NOMO-1 treated with dmso at 0.1 percent for 144 hours (cell line): Measurements from ENCODE around the gene FAM120A.

Experiments
- DNase-seq: peaks from one replicate; lab custom pipeline; 2025; ENCODE audit not compliant: unreplicated experiment; lab: John Stamatoyannopoulos, UW

The FAM120A gene

DNA sequence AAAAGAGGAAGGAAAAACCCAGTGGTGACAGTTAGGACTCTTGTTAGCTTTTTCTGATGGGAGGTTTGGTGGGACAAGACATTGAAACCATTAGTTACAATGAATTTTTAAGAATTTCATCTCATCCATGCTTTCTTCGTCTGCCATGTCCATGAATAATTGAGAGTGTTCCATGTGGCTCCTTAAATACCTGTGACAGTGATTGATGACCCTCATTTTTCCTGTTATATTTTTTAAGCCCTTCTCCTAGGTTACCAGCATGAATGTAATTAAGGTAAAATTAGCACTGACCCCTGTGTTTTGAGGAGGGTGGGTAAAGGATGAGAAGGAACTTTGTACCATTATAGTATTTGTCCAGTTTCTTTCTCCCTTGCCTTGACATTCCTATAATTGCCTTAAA lies 101.4 kb downstream of the FAM120A start:
- DNase-seq: no peak

DNA sequence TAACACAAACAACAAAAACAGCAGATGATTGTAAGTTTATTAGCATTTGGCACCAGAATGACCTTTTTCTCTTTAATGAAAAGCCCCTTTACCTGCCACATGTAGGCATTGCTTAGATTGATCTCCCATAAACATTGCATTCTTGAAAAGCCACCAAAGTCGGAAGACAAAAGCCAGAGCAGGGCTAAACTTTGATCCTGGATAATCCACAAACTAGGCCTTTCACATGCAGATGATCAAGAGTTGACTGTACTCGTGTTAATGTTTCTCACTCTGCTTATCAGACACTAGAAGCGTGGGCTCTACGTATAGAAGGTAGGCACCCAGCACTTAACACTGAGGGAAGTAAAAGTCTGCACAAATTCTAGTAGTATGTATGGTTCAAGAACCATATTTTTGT lies 103.9 kb downstream of the FAM120A start:
- DNase-seq: no peak

- DNase-seq: no peak
Measured at GRCh38 chr9:93557366-93558137, 106.1 kb downstream of the FAM120A start.

GRCh38 chr9:93558503-93558902 lies 107.0 kb downstream of the FAM120A start:
- DNase-seq: no peak

- no peak for DNase-seq
Measured at GRCh38 chr9:93560991-93561390, 109.5 kb downstream of the FAM120A start.

DNA sequence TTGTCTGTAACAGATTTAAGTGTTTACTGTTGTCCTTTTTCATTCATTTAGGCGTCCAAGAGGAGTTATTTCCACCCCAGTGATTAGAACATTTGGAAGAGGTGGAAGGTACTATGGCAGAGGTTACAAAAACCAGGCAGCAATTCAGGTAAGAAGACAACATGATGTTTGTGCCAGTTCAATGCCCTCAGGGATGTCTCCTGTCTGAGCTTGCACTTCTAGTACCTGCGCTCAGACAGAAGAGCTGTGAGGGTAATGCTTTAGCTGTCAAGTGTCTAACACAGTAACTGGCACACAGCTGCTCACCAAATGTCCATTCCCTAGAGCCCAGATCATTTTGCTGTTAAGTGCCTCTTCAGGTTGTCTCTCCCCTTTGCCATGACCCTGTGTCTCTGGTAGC lies 110.7 kb downstream of the FAM120A start:
- no peak for DNase-seq

DNA sequence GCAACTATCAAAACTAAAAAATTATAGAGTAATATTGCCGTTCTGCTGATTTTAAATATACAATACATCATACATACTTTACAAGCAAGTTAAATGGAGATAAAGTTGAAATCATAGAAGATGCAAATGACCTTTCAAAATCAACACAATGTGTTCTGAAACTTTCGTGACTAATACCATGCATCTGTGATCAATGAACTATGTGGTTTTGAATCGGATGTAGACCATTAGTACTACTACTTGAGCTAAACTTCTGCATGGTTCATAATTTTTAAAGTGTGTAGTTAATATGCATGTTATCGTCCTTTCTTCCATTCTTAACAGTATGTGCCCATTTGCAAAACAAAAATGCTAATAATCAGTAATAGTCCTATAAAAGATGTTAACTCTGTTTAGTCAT lies 113.6 kb downstream of the FAM120A start:
- no peak for DNase-seq

DNA sequence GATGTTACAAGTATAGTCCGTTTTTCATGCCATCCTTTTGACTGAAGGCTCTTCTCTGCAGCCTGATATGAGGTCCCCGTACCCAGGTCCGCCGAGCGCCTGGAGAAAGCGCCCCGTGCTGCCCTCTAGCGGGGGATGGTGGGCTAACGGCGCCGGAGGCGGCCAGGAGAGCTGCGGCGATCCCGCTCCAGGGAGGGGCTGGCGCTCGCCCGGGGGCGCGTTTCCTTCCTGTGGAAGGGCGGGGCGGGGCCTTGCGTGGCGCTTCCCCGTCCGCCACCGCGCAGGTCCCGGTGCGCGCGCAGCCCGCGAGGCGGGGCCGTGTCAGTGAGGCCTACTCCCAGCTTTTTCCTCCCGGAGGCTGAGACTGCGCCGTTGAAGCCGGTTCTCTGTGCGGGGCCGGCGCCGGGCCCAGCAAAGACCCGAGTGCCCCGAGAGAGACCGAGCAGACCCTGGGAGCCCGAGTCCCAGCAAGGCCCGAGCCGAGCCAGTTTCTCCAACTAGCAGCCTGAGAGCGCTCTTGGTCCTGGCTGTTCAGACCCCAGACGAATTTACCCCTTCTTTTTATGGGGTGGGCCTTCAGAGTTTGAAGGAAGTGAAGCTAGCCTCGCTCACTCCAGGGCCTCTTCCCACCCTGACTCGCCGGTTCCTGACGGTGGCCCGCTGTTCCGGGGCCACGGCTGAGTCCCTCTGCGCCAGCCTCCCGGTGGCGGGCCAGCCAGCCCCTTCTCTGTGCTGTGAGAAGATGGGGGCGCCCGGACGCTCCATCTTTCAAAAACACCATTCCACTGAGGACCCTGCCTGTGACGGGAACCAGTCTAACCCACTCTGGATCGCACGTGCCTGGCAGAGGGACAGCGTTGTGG lies 115.2 kb downstream of the FAM120A start:
- peak; percentile 91 for DNase-seq

DNA sequence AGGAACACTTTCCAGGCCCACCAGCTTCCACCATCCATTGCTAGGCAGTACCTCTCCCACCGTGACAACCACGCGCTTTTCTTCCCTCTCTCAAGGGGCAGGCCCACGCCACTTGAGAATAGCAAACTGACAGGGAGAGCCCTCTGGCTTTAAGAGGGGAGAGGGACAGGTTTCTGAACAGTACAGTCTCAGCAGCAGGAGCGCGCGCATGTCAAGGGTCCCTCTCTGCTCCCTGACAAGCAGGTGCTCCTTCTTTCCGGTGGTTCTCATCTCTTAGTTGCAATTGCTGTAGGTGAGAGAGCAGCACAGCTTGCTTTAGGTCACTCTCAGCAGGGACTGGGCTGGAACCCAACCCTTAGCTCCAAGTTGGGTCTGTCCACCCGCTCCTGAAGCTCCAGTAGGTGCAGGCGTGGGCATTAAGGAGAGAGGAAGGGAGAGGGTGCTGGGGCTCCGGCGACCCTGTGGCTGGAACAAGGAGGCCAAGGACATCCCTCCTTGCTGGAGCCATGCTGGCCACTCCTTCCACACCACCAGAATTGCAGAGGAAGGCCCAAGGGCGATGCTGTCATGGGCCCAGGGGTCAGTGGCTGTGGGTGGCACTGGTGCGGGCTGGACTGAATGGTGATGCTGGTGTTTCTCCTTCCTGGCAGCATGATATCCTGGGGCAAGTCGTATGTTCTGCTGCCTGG lies 115.9 kb downstream of the FAM120A start:
- DNase-seq: no peak

GRCh38 chr9:93568169-93568568 lies 116.7 kb downstream of the FAM120A start:
- no peak for DNase-seq

GRCh38 chr9:93569621-93570174 lies 118.2 kb downstream of the FAM120A start:
- peak; percentile 38 for DNase-seq

DNA sequence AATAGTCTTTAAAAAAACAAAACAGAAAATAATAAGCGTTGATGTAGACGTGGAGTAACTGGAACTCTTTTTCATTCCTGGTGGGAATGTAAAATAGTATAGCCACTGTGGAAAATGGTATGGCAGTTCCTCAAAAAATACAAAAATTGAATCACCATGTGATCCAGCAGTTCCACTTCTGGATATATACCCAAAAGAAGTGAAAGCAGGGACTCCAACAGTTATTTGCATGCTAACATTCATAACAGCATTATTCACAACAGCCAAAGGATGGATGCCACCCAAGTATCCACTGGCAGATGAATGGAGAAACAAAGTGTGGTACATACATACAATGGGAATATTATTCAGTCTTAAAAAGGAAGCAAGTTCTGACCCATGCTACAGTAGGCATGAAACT lies 120.7 kb downstream of the FAM120A start:
- DNase-seq: no peak

DNA sequence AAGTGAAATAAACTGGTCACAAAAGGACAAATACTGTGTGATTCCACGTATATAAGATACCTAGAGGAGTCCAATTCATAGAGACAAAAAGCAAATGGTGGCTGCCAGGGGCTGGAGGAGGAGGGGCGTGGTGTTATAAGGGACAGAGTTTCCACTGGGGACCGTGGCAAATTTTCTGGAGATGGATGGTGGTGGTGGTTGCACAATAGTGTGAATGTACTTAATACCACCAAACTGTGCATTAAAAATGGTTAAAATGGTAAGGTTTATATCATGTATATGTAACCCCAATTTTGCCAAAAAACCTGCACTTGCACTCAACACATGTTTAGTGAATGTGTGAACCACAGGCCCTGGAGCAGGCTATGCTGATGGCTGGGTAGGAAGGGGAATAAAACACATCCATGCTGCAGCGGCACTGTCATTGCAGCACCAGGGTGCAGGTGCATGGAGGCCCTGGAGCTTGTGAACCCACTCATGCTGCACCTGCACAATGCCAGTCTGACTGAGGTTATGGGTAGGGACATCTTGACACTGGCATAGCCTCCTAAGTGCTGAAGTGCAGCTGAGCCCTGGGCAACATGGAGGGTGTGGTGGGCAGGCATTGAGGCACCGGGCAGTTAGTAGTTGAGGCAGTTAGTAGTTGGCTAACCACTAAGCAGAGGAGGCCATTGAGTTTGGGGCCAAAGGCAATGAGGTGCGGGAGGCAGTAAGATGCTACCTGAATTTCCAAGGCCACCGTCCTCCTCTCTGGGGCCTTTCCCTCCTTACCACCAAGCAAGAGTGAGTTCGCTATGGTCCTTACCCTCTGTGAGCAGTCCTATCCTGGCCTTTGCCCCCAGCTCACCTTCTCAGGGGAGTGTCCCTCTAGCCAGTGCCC lies 121.4 kb downstream of the FAM120A start:
- no peak for DNase-seq

DNA sequence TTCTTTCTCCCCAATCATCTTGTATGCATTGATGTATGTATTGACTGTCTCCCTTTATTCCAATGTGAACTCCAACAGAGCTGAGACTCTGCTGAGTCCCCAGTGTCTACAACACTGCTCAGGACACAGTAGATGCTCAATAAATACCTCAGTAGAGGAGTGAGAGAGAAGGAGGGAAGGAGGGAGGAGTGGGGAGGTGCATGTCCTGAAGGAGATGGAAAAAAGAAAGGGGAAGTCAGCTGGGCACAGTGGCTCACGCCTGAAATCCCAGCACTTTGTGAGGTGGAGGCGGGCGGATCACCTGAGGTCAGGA lies 122.0 kb downstream of the FAM120A start:
- no peak for DNase-seq

- no peak for DNase-seq
Measured at GRCh38 chr9:93574091-93574899, 122.8 kb downstream of the FAM120A start.

DNA sequence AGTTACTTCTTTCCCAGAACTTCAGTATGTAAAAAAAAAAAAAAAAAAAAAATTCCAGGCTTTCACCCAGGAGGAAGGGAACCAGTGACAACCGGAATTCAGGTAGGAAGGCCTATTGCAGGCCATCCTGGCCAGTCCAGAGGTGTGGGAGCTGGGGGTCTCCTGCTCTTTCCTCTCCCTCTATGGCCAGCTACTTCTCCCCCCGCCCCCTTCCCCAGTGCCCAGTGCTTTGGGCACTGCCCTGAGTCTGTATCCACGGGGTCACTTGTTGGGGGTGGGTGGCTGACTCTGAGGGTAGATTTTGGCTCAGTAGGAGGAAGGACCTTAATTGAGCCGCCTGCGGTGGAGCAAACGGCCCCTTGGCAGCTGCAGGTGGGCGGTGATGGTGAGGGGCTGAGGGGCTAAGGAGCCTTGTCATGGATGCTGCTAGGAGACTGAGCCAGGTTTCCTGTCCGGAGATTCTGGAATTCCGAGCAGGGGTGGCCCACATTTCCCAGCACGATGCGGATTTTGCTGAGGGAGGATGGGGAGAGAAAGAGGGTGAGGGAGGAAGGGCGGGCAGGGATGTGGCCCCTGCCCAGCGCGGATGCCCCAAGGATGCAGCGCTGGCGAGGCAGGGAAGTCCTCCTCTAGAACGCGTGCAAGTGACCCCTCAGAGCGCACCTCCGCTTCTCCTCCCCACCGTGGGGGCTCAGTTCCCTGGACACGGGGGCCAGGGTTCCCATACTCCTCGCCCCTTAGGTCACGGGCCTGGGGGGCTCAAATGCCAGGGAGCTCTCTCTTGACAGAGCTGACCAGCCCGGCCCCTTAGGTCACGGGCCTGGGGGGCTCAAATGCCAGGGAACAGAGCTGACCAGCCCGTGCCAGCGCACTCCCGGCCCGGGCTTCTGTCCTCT lies 123.7 kb downstream of the FAM120A start:
- no peak for DNase-seq

GRCh38 chr9:93575796-93576257 lies 124.3 kb downstream of the FAM120A start:
- peak; percentile 63 for DNase-seq

- no peak for DNase-seq
Measured at GRCh38 chr9:93576258-93577077, 125.0 kb downstream of the FAM120A start, which contains the start of gene PHF2. PHF2 (plus strand) TSS chr9:93576584; CDS start chr9:93576774, 190 bp downstream.
